Measurements from ENCODE around the gene INS.
A peak's percentile ranks its signal among the peaks of the same experiment; 100 is the strongest.

DNA sequence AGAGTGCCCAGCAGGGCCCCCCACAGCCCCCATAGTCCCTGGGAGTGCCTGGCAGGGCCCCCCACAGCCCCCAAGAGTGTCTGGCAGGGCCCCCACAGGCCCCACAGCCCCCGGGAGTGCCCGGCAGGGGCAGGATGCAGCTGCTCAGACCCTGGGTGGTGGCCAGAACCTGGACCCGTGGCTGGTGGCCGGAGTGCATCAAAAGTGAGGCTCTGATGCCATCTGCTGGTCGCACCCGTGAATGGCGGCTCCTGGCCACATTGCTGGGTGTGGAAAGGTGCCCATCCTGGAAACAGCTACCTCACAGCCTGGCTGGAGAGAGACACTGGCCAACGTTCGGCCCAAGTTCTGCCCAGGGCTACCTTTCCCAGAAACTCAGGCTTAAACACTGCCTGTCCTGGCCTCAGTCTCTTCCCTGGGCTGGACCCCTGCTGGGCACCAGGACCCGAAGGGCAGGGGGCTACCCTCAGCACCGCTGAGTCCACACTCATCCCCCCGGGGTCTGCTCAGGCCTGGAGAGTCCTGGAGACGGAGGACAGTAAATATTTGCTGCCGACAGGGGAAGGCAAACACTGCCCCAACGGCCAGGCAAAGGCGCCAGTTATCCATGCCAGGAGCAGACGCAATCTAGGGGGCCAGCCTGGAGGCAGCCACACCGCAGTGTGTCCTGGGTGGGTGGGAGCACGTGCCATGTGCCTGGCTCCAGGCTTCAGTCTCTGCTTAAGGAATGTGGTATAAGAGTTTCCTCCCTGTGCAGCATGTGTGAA is 4.4 kb downstream of the INS start:
- TF ChIP-seq, protein P1, sequence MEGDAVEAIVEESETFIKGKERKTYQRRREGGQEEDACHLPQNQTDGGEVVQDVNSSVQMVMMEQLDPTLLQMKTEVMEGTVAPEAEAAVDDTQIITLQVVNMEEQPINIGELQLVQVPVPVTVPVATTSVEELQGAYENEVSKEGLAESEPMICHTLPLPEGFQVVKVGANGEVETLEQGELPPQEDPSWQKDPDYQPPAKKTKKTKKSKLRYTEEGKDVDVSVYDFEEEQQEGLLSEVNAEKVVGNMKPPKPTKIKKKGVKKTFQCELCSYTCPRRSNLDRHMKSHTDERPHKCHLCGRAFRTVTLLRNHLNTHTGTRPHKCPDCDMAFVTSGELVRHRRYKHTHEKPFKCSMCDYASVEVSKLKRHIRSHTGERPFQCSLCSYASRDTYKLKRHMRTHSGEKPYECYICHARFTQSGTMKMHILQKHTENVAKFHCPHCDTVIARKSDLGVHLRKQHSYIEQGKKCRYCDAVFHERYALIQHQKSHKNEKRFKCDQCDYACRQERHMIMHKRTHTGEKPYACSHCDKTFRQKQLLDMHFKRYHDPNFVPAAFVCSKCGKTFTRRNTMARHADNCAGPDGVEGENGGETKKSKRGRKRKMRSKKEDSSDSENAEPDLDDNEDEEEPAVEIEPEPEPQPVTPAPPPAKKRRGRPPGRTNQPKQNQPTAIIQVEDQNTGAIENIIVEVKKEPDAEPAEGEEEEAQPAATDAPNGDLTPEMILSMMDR (IDR thresholded peaks at IDR 0.05): peak; percentile 89
- TF ChIP-seq ZFX (IDR thresholded peaks at IDR 0.05; ENCODE audit: borderline replicate concordance): no peak
